Upper lobe of left lung (tissue), 6 donors: ENCODE measurements around the gene ACAN. TPM values are rescaled to one million over a fixed set of nuclear protein-coding genes. Genes with fewer than 3 reads are reported as not detected.
A peak's percentile ranks its signal among the peaks of the same experiment; 100 is the strongest.

Experiments used
- ATAC-seq, 2 donors: fragments of 200-7000 bp; cut with Tn5 transposase; one replicate each; pipeline ENCODE4 v1.9.1; 2022; ENCODE audit warnings: mild to moderate bottlenecking in 2 of 2, moderate library complexity in 2 of 2; ENCODE audit not compliant: low FRiP score in 2 of 2
- DNase-seq, 2 donors: peaks; one replicate each; pipeline ENCODE4 v3.0.0-alpha.2; 2019 to 2020
- H3K27ac ChIP-seq, 4 donors: fragments of 200-600 bp; sonication (generic); one replicate each; pipeline ENCODE4 v1.5.1; 2016 to 2019
- H3K27me3 ChIP-seq, 4 donors: fragments of 200-600 bp; sonication (generic); one replicate each; pipeline ENCODE4 v1.5.1; 2017 to 2019
- H3K36me3 ChIP-seq, 4 donors: fragments of 200-600 bp; sonication (generic); one replicate each; pipeline ENCODE4 v1.5.1; 2016 to 2019
- H3K4me1 ChIP-seq, 4 donors: fragments of 200-600 bp; sonication (generic); one replicate each; pipeline ENCODE4 v1.5.1; 2018 to 2019
- H3K4me3 ChIP-seq, 4 donors: fragments of 200-600 bp; sonication (generic); one replicate each; pipeline ENCODE4 v1.5.1; 2017 to 2019; ENCODE audit warnings: mild to moderate bottlenecking in 2 of 4, moderate library complexity in 1 of 4
- H3K9me3 ChIP-seq, 4 donors: fragments of 200-600 bp; sonication (generic); one replicate each; pipeline ENCODE4 v1.5.1; 2018 to 2019
- CTCF ChIP-seq, 6 experiments: fragments of 450-650 bp in 4 of 6; fragments of 200-600 bp in 2 of 6; sonication (generic) in 2 of 6; IDR thresholded peaks; one replicate each; pipeline ENCODE4 v1.5.1; 2016 to 2019; ENCODE audit warnings: antibody characterized with exemption in 6 of 6
- EP300 ChIP-seq, 4 donors: sonication (generic); formaldehyde crosslinking; IDR thresholded peaks; one replicate each; pipeline ENCODE4 v1.5.1; 2017; ENCODE audit warnings: antibody characterized with exemption in 4 of 4, control low read depth in 2 of 4
- POLR2A ChIP-seq, 4 donors: fragments of 450-650 bp; IDR thresholded peaks; one replicate each; pipeline ENCODE4 v1.5.1; 2016 to 2017; ENCODE audit warnings: antibody characterized with exemption in 4 of 4, mild to moderate bottlenecking in 2 of 4
- POLR2AphosphoS5 ChIP-seq, 2 donors: sonication (generic); formaldehyde crosslinking; IDR thresholded peaks; one replicate each; pipeline ENCODE4 v1.5.1; 2017; ENCODE audit warnings: antibody characterized with exemption in 2 of 2
- whole genome bisulfite sequencing, 2 donors: methylation state at CpG; one replicate each; pipeline ENCODE4 v1.1.5; 2017 to 2018; 5-methylcytosine and 5-hydroxymethylcytosine counted together
- total RNA-seq, 6 donors: library from RNA; depleted of rRNA in 4 of 6; stranded (reverse); fragments of >200 nt in 4 of 6; gene quantifications; one replicate each; pipeline versions ENCODE4 v1.1.0 to v1.2.1, GENCODE V29; 2016 to 2021
- donor health status: DM: no; HTN: no; CAD: no; lungs with moderate emphysema.
- donor health status: DM: no; HTN: yes; CAD: no; lungs with severe emphysema.

ACAN gene
- total RNA-seq, 6 donors from 2014 or later = 0.24 to 1.6 (median 0.46) TPM; not detected in 3

- H3K36me3 ChIP-seq = peaks cover 0 to 21% (median 9%) of the 10 kb centered on the region in 4 donors
- no peaks in the 10 kb centered on the region for H3K9me3 ChIP-seq
- ATAC-seq (peak; percentile 63 to 88), DNase-seq (peak; percentile 70 to 95)
- peak within 1 kb of the TSS; percentile 69 to 90 (median 82) for H3K4me3 ChIP-seq
- H3K4me1 ChIP-seq = peaks cover 11 to 41% (median 21%) of the 10 kb centered on the region in 4 donors
- H3K27me3 ChIP-seq = no peaks in the 10 kb centered on the region
- peak within 1 kb of the TSS; percentile 66 to 89 (median 83) for H3K27ac ChIP-seq
- TF ChIP-seq POLR2A (IDR thresholded peaks at IDR 0.05) = peak in 2 of 4 donors; percentile 64 to 83
- TF ChIP-seq POLR2AphosphoS5 (IDR thresholded peaks at IDR 0.05) = peak; percentile 40 to 85
- no peak for TF ChIP-seq EP300 (IDR thresholded peaks at IDR 0.05)
- TF ChIP-seq CTCF (IDR thresholded peaks at IDR 0.05) = peak in 2 of 6 experiments; percentile 17 to 23
- 1% methylated on average over 9 to 49 of the region's 67 CpGs for WGBS, 2 donors
These were observed 110.0 kb downstream of the ACAN start, which contains the start of gene MFGE8 for GRCh38 chr15:88913017-88913849. Gene MFGE8 (minus strand): TSS chr15:88913379. CDS start chr15:88913319, 60 bp downstream.

- TF ChIP-seq CTCF (IDR thresholded peaks at IDR 0.05) (no peak), EP300 (IDR thresholded peaks at IDR 0.05) (no peak), POLR2AphosphoS5 (IDR thresholded peaks at IDR 0.05) (no peak), POLR2A (IDR thresholded peaks at IDR 0.05) (no peak)
- no peaks in the 10 kb centered on the region for H3K9me3 ChIP-seq
- peaks cover 0 to 15% (median 6%) of the 10 kb centered on the region in 4 donors for H3K36me3 ChIP-seq
- WGBS, 2 donors = 64 to 68% methylated on average over 4 of the region's 4 CpGs
- ATAC-seq = no peak
- peaks cover 11 to 45% (median 21%) of the 10 kb centered on the region in 4 donors for H3K4me1 ChIP-seq
- no peak for DNase-seq
- H3K27ac ChIP-seq = peak overlapping the region in 1 of 4 donors; percentile 80
- peak overlapping the region in 2 of 4 donors; percentile 69 to 83 for H3K4me3 ChIP-seq
- no peaks in the 10 kb centered on the region for H3K27me3 ChIP-seq
These were observed 110.6 kb downstream of the ACAN start for GRCh38 chr15:88913850-88914169.

GRCh38 chr15:88915354-88915753, 112.1 kb downstream of the ACAN start:
- 92 to 93% methylated on average over 10 of the region's 10 CpGs for WGBS, 2 donors
- no peak for DNase-seq

GRCh38 chr15:88917760-88918159, 114.5 kb downstream of the ACAN start:
- peaks cover 0 to 18% (median 7%) of the 10 kb centered on the region in 4 donors for H3K4me1 ChIP-seq
- 83 to 86% methylated on average over 5 of the region's 5 CpGs for WGBS, 2 donors

More at GRCh38 chr15:88915354-88915753, 112.1 kb downstream of the ACAN start:
- H3K4me3 ChIP-seq = no peak overlapping the region
- no peaks in the 10 kb centered on the region for H3K9me3 ChIP-seq
- no peaks in the 10 kb centered on the region for H3K36me3 ChIP-seq
- no peak overlapping the region for H3K27ac ChIP-seq
- no peak for ATAC-seq
- no peaks in the 10 kb centered on the region for H3K27me3 ChIP-seq
- TF ChIP-seq EP300 (IDR thresholded peaks at IDR 0.05) (no peak), POLR2A (IDR thresholded peaks at IDR 0.05) (no peak), CTCF (IDR thresholded peaks at IDR 0.05) (no peak), POLR2AphosphoS5 (IDR thresholded peaks at IDR 0.05) (no peak)
- peaks cover 11 to 38% (median 21%) of the 10 kb centered on the region in 4 donors for H3K4me1 ChIP-seq

More at GRCh38 chr15:88917760-88918159, 114.5 kb downstream of the ACAN start:
- TF ChIP-seq EP300 (IDR thresholded peaks at IDR 0.05) (no peak), CTCF (IDR thresholded peaks at IDR 0.05) (no peak), POLR2AphosphoS5 (IDR thresholded peaks at IDR 0.05) (no peak), POLR2A (IDR thresholded peaks at IDR 0.05) (no peak)
- Histone ChIP-seq H3K36me3 (no peaks in the 10 kb centered on the region), H3K9me3 (no peaks in the 10 kb centered on the region), H3K4me3 (no peak overlapping the region), H3K27ac (no peak overlapping the region), H3K27me3 (no peaks in the 10 kb centered on the region)
- no peak for DNase-seq
- ATAC-seq = no peak
